Uterus (tissue), 4 donors: Measurements from ENCODE around the gene APPL2. TPM values are rescaled to one million over a fixed set of nuclear protein-coding genes. Genes with fewer than 3 reads are reported as not detected.
A peak's percentile ranks its signal among the peaks of the same experiment; 100 is the strongest.

Experiments used
- DNase-seq, 2 donors: peaks; one replicate each; pipeline ENCODE4 v3.0.0-alpha.2; 2019 to 2020
- H3K27ac ChIP-seq, 2 donors: fragments of 200-600 bp; sonication (generic); 1 replicate in 1 of 2; 2 replicates in 1 of 2; pipeline ENCODE4 v1.5.1; 2016 to 2018
- H3K27me3 ChIP-seq, 2 donors: fragments of 200-600 bp; sonication (generic); one replicate each; pipeline ENCODE4 v1.5.1; 2018 to 2019; ENCODE audit warnings: control low read depth in 1 of 2
- H3K36me3 ChIP-seq, 2 donors: fragments of 200-600 bp; sonication (generic); one replicate each; pipeline ENCODE4 v1.5.1; 2019; ENCODE audit warnings: control low read depth in 1 of 2
- H3K4me1 ChIP-seq, 2 donors: fragments of 200-600 bp; sonication (generic); one replicate each; pipeline ENCODE4 v1.5.1; 2018 to 2019; ENCODE audit warnings: control low read depth in 1 of 2
- H3K4me3 ChIP-seq, 2 donors: fragments of 200-600 bp; sonication (generic); 1 replicate in 1 of 2; 2 replicates in 1 of 2; pipeline ENCODE4 v1.5.1; 2018 to 2019; ENCODE audit warnings: mild to moderate bottlenecking in 1 of 2
- H3K9me3 ChIP-seq, 2 donors: fragments of 200-600 bp; sonication (generic); one replicate each; pipeline ENCODE4 v1.5.1; 2019; ENCODE audit warnings: control low read depth in 1 of 2
- POLR2A ChIP-seq, 2 donors: fragments of 450-650 bp; IDR thresholded peaks; one replicate each; pipeline ENCODE4 v1.6.1; 2016; ENCODE audit warnings: antibody characterized with exemption in 2 of 2, mild to moderate bottlenecking in 1 of 2, moderate library complexity in 1 of 2
- intact Hi-C: fragments of 100-400 bp; cut with DNase I; formaldehyde crosslinking; loops from one replicate; pipeline ENCODE4 v1.15.1; 2023; ENCODE audit warnings: low total_unique reads
- total RNA-seq, 4 donors: library from RNA; depleted of rRNA in 3 of 4; stranded (reverse); fragments of >200 nt in 3 of 4; gene quantifications; one replicate each; pipeline versions ENCODE4 v1.1.0 to v1.2.4, GENCODE V29; 2014 to 2023
- TF ChIP-seq, protein P1 (sequence below), 4 experiments: fragments of 200-600 bp in 2 of 4; fragments of 450-650 bp in 2 of 4; sonication (generic) in 2 of 4; IDR thresholded peaks; one replicate each; pipeline ENCODE4 v1.5.1; 2016 to 2019; ENCODE audit warnings: antibody characterized with exemption in 4 of 4, mild to moderate bottlenecking in 2 of 4, moderate library complexity in 1 of 4
- donor health status: DM: yes; HTN: yes; CAD: no.

APPL2 gene
- total RNA-seq, 4 donors from 2014 or later: 14.3 to 52.6 (median 31.4) TPM

DNA sequence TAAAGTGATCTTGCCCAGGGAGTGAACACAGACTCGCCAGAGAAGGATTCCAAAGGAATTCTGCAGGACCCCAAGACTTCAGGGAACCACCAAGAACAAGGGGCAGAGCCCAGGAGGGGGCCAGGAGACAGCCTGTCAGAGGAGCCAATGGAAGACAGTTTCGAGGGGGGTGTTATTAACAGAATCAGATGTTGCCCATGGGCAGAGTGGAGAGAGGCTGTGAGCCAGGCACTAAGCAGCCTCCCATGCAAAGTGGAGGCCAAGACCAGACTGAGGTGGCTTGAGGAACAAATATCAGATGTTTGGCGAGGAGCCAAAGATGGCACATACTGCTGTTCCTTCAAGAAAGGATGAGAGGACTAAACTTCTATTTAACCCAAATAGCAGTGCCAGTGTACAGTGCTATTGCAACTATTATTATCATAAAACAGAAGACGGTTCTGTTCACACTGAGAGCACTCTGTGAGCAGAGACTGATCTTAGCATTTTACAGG is 12.6 kb downstream of the APPL2 start:
- Histone ChIP-seq H3K4me3 (no peak overlapping the region), H3K4me1 (peaks cover 0 to 5% of the 10 kb centered on the region in 2 donors), H3K27ac (peak overlapping the region in 1 of 2 donors; percentile 46), H3K27me3 (no peaks in the 10 kb centered on the region), H3K9me3 (no peaks in the 10 kb centered on the region), H3K36me3 (no peaks in the 10 kb centered on the region)
- TF ChIP-seq POLR2A (IDR thresholded peaks at IDR 0.05): no peak
- TF ChIP-seq, protein P1, sequence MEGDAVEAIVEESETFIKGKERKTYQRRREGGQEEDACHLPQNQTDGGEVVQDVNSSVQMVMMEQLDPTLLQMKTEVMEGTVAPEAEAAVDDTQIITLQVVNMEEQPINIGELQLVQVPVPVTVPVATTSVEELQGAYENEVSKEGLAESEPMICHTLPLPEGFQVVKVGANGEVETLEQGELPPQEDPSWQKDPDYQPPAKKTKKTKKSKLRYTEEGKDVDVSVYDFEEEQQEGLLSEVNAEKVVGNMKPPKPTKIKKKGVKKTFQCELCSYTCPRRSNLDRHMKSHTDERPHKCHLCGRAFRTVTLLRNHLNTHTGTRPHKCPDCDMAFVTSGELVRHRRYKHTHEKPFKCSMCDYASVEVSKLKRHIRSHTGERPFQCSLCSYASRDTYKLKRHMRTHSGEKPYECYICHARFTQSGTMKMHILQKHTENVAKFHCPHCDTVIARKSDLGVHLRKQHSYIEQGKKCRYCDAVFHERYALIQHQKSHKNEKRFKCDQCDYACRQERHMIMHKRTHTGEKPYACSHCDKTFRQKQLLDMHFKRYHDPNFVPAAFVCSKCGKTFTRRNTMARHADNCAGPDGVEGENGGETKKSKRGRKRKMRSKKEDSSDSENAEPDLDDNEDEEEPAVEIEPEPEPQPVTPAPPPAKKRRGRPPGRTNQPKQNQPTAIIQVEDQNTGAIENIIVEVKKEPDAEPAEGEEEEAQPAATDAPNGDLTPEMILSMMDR (IDR thresholded peaks at IDR 0.05): no peak
- intact Hi-C loops: no loop called here
- no peak for DNase-seq

GRCh38 chr12:105222726-105223351 is 13.1 kb downstream of the APPL2 start:
- Histone ChIP-seq H3K4me1 (peaks cover 0 to 5% of the 10 kb centered on the region in 2 donors), H3K27me3 (no peaks in the 10 kb centered on the region), H3K36me3 (no peaks in the 10 kb centered on the region), H3K27ac (peak overlapping the region in 1 of 2 donors; percentile 46), H3K9me3 (no peaks in the 10 kb centered on the region), H3K4me3 (no peak overlapping the region)
- no peak for TF ChIP-seq POLR2A (IDR thresholded peaks at IDR 0.05)
- TF ChIP-seq, protein P1 (IDR thresholded peaks at IDR 0.05): no peak
- no peak for DNase-seq
- intact Hi-C loops: no loop called here

DNA sequence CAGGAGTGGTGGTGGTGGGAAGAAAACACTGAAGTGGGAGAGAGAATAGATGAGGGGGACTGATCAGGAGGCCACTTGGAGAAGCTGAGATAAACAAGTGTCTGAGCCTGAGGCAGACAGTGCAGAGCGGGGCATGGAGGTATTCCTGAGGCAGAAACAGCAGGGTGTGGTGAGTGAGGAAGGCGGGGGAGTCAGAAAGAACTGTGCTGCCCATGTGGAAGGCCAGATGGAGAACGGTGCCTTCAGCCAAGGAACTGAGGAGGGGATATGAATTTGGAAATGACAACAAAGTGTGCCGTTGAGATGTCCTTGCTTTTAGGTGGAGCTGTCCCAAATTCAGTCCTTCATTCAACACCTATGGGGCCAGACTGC is 13.7 kb downstream of the APPL2 start:
- intact Hi-C loops: no loop called here
- H3K9me3 ChIP-seq: no peaks in the 10 kb centered on the region
- no peak overlapping the region for H3K4me3 ChIP-seq
- DNase-seq: no peak
- H3K27me3 ChIP-seq: no peaks in the 10 kb centered on the region
- H3K27ac ChIP-seq: peak overlapping the region in 1 of 2 donors; percentile 46
- no peaks in the 10 kb centered on the region for H3K36me3 ChIP-seq
- TF ChIP-seq, protein P1 (IDR thresholded peaks at IDR 0.05): no peak
- TF ChIP-seq POLR2A (IDR thresholded peaks at IDR 0.05): no peak
- H3K4me1 ChIP-seq: peaks cover 0 to 5% of the 10 kb centered on the region in 2 donors

DNA sequence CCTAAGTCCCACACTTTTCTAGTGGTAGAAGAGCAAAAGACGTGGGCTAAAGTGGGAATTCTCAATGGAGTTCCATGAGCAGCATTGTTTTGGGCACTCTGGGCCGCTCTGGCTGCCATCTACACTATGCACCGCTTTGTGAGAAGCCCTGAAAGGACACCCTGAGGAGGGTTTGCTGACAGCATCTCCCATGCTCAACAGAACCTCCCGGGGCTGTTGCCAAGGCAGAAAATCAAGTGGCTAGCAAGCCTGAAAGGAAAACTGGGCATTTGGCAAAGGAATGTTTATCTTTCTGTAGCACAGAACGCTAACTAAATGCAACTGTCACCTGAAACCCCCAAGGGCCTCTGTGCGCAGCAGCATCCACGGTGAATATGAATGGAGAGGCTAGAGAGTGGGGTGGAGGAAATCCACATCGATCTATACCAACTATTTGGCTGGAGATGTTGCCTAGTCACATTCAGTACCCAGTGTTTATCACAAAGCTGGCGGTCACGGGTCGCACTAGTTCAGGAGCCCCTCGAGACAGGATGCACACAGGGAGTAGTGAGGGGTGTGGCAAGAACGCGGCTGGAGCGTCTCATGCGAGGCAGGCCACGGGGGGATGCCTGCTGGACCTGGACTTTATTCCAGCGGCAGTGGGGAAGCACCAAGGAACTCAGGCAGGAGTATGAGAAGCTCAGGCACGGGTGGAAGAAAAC is 14.2 kb downstream of the APPL2 start:
- no peak for TF ChIP-seq POLR2A (IDR thresholded peaks at IDR 0.05)
- TF ChIP-seq, protein P1 (IDR thresholded peaks at IDR 0.05): no peak
- no peak for DNase-seq
- Histone ChIP-seq H3K9me3 (no peaks in the 10 kb centered on the region), H3K4me1 (peaks cover 0 to 5% of the 10 kb centered on the region in 2 donors), H3K27ac (peak overlapping the region in 1 of 2 donors; percentile 46), H3K27me3 (no peaks in the 10 kb centered on the region), H3K36me3 (no peaks in the 10 kb centered on the region), H3K4me3 (no peak overlapping the region)
- intact Hi-C loops: no loop called here

GRCh38 chr12:105220929-105221290 is 15.1 kb downstream of the APPL2 start:
- Histone ChIP-seq H3K4me1 (peaks cover 0 to 5% of the 10 kb centered on the region in 2 donors), H3K36me3 (no peaks in the 10 kb centered on the region)
- intact Hi-C loops: no loop called here

More at GRCh38 chr12:105220929-105221290, 15.1 kb downstream of the APPL2 start:
- no peaks in the 10 kb centered on the region for H3K27me3 ChIP-seq
- TF ChIP-seq POLR2A (IDR thresholded peaks at IDR 0.05): no peak
- TF ChIP-seq, protein P1 (IDR thresholded peaks at IDR 0.05): no peak
- no peak overlapping the region for H3K4me3 ChIP-seq
- no peak overlapping the region for H3K27ac ChIP-seq
- H3K9me3 ChIP-seq: no peaks in the 10 kb centered on the region
- no peak for DNase-seq
